IMR-90 (cell line): ENCODE data around the gene TIGD3. TPM values are rescaled to one million over a fixed set of nuclear protein-coding genes. Genes with fewer than 3 reads are reported as not detected.

ENCODE experiments used
- ATAC-seq: fragments of 200-7000 bp; cut with Tn5 transposase; 2 replicates; pipeline ENCODE4 v1.9.1; 2020; ENCODE audit warnings: low read depth, mild to moderate bottlenecking, moderate library complexity
- BruUV-seq: library from RNA; stranded (reverse); fragments of 400-500 nt; replicated peaks from 2 replicates; lab custom pipeline; 2021; lab: Mats Ljungman, UMichigan
- CTCF ChIA-PET: fragments of 300-600 bp; formaldehyde crosslinking; extraction: SDS; loops from one replicate; lab custom pipeline; 2021; ENCODE audit warnings: antibody characterized with exemption; lab: Yijun Ruan, JAX
- POLR2A ChIA-PET: fragments of 300-600 bp; sonication (Branson Sonifier 250); formaldehyde crosslinking; loops from one replicate; lab custom pipeline; 2022; ENCODE audit warnings: antibody characterized with exemption; ENCODE audit not compliant: unreplicated experiment; lab: Charles Lee
- DNase-seq: peaks from one replicate; pipeline ENCODE4 v3.0.0; 2013
- H2AFZ ChIP-seq: replicated peaks from 2 replicates; pipeline ENCODE3; 2013; ENCODE audit warnings: low read length, mild to moderate bottlenecking; ENCODE audit not compliant: poor library complexity
- H2AK5ac ChIP-seq: 2 replicates; pipeline ENCODE4 v1.6.1; 2013; ENCODE audit warnings: low read depth, low read length, inconsistent platforms
- H2AK9ac ChIP-seq: replicated peaks from 2 replicates; pipeline ENCODE3; 2013; ENCODE audit warnings: mild to moderate bottlenecking, low read depth, low read length, moderate library complexity; ENCODE audit not compliant: poor library complexity
- H2BK120ac ChIP-seq: 2 replicates; pipeline ENCODE4 v1.6.1; 2013; ENCODE audit warnings: low read depth, low read length, inconsistent platforms
- H2BK15ac ChIP-seq: 3 replicates; pipeline ENCODE4 v1.6.1; 2013; ENCODE audit warnings: low read depth, low read length, inconsistent platforms
- H2BK20ac ChIP-seq: 2 replicates; pipeline ENCODE4 v1.6.1; 2013; ENCODE audit warnings: low read depth, mild to moderate bottlenecking, inconsistent platforms, low read length, moderate library complexity
- H2BK5ac ChIP-seq: 2 replicates; pipeline ENCODE4 v1.6.1; 2013; ENCODE audit warnings: mild to moderate bottlenecking, low read depth, low read length, inconsistent platforms; ENCODE audit not compliant: poor library complexity, severe bottlenecking
- H3K14ac ChIP-seq: replicated peaks from 2 replicates; pipeline ENCODE4 v1.6.1; 2013; ENCODE audit warnings: low read depth, low read length, inconsistent platforms
- H3K18ac ChIP-seq: 2 replicates; pipeline ENCODE4 v1.6.1; 2013; ENCODE audit warnings: low read depth, low read length, control low read depth
- H3K23ac ChIP-seq: 2 replicates; pipeline ENCODE4 v1.6.1; 2013; ENCODE audit warnings: low read depth, low read length, inconsistent platforms
- H3K27ac ChIP-seq: 2 replicates; pipeline ENCODE4 v1.5.1; 2013; ENCODE audit warnings: mild to moderate bottlenecking, control low read depth, low read length; ENCODE audit not compliant: insufficient read depth
- H3K27me3 ChIP-seq: 2 replicates; pipeline ENCODE4 v1.6.1; 2013; ENCODE audit warnings: low read length; ENCODE audit not compliant: control insufficient read depth, insufficient read depth
- H3K36me3 ChIP-seq: 2 replicates; pipeline ENCODE4 v1.6.1; 2013; ENCODE audit warnings: low read length, mixed read lengths; ENCODE audit not compliant: control insufficient read depth, insufficient read depth
- H3K4ac ChIP-seq: 2 replicates; pipeline ENCODE4 v1.6.1; 2013; ENCODE audit warnings: low read depth, low read length, inconsistent platforms
- H3K4me1 ChIP-seq: 2 replicates; pipeline ENCODE4 v1.6.1; 2013; ENCODE audit warnings: low read length, mixed read lengths; ENCODE audit not compliant: control insufficient read depth, insufficient read depth
- H3K4me2 ChIP-seq: 2 replicates; pipeline ENCODE4 v1.6.1; 2013; ENCODE audit warnings: low read depth, mild to moderate bottlenecking, control low read depth, low read length, moderate library complexity
- H3K4me3 ChIP-seq: 2 replicates; pipeline ENCODE4 v1.5.1; 2013; ENCODE audit warnings: low read depth, mild to moderate bottlenecking, control low read depth, low read length, moderate library complexity; ENCODE audit not compliant: insufficient read depth
- H3K56ac ChIP-seq: 2 replicates; pipeline ENCODE4 v1.6.1; 2013; ENCODE audit warnings: low read length, inconsistent platforms; ENCODE audit not compliant: insufficient read depth; ENCODE audit errors: extremely low read depth
- H3K79me1 ChIP-seq, 2 experiments: 2 replicates each; pipeline ENCODE4 v1.6.1; 2013; ENCODE audit warnings: low read length in 2 of 2, inconsistent platforms in 1 of 2, low read depth in 1 of 2
- H3K9ac ChIP-seq: 2 replicates; pipeline ENCODE4 v1.6.1; 2013; ENCODE audit warnings: low read depth, low read length, control low read depth
- H3K9me1 ChIP-seq: 2 replicates; pipeline ENCODE4 v1.6.1; 2013; ENCODE audit warnings: low read length, inconsistent platforms; ENCODE audit not compliant: insufficient read depth
- H3K9me3 ChIP-seq: 2 replicates; pipeline ENCODE4 v1.6.1; 2013; ENCODE audit warnings: low read length; ENCODE audit not compliant: control insufficient read depth, insufficient read depth
- H4K20me1 ChIP-seq: 2 replicates; pipeline ENCODE4 v1.6.1; 2013; ENCODE audit warnings: low read length, inconsistent platforms; ENCODE audit not compliant: insufficient read depth
- H4K5ac ChIP-seq: 2 replicates; pipeline ENCODE4 v1.6.1; 2013; ENCODE audit warnings: mild to moderate bottlenecking, low read depth, low read length, control low read depth
- H4K8ac ChIP-seq, 2 experiments: 2 replicates each; pipeline ENCODE4 v1.6.1; 2013; ENCODE audit warnings: low read depth in 2 of 2, low read length in 2 of 2, control low read depth in 1 of 2, inconsistent platforms in 1 of 2
- H4K91ac ChIP-seq: 2 replicates; pipeline ENCODE4 v1.6.1; 2013; ENCODE audit warnings: low read depth, low read length, inconsistent platforms; ENCODE audit not compliant: insufficient read depth
- BHLHE40 ChIP-seq: fragments of 150-350 bp; IDR thresholded peaks from 2 replicates; pipeline ENCODE4 v1.6.1; 2016; ENCODE audit warnings: mild to moderate bottlenecking, low read depth, low read length
- CEBPB ChIP-seq: IDR thresholded peaks from 2 replicates; pipeline ENCODE4 v1.6.1; 2012; ENCODE audit warnings: low read depth, low read length, improper control_type of control experiment
- CHD1 ChIP-seq: IDR thresholded peaks from 2 replicates; pipeline ENCODE4 v1.6.1; 2012; ENCODE audit warnings: low read depth, low read length, improper control_type of control experiment
- FOS ChIP-seq: fragments of 150-350 bp; IDR thresholded peaks from 2 replicates; pipeline ENCODE4 v1.6.1; 2016; ENCODE audit warnings: low read depth, low read length
- MAFK ChIP-seq: IDR thresholded peaks from 2 replicates; pipeline ENCODE4 v1.6.1; 2012; ENCODE audit warnings: low read depth, low read length, improper control_type of control experiment
- MAZ ChIP-seq: IDR thresholded peaks from 2 replicates; pipeline ENCODE4 v1.6.1; 2012; ENCODE audit warnings: low read depth, mild to moderate bottlenecking, low read length, improper control_type of control experiment, moderate library complexity, borderline replicate concordance
- MXI1 ChIP-seq: IDR thresholded peaks from 2 replicates; pipeline ENCODE4 v1.6.1; 2012; ENCODE audit warnings: low read depth, mild to moderate bottlenecking, low read length, moderate library complexity, borderline replicate concordance
- NFE2L2 ChIP-seq: fragments of 150-350 bp; IDR thresholded peaks from 2 replicates; pipeline ENCODE4 v1.6.1; 2016; ENCODE audit warnings: low read depth, mild to moderate bottlenecking, low read length
- POLR2A ChIP-seq: IDR thresholded peaks from 2 replicates; pipeline ENCODE4 v1.6.1; 2012; ENCODE audit warnings: mild to moderate bottlenecking, low read depth, low read length
- RAD21 ChIP-seq: IDR thresholded peaks from 2 replicates; pipeline ENCODE4 v1.6.1; 2012; ENCODE audit warnings: low read length, improper control_type of control experiment
- RFX5 ChIP-seq: IDR thresholded peaks from 2 replicates; pipeline ENCODE4 v1.8.0; 2012; ENCODE audit warnings: low read depth, mild to moderate bottlenecking, low read length, moderate library complexity
- SMC3 ChIP-seq: fragments of 150-350 bp; IDR thresholded peaks from 2 replicates; pipeline ENCODE4 v1.6.1; 2016; ENCODE audit warnings: low read depth, mild to moderate bottlenecking, antibody characterized with exemption, low read length, moderate library complexity
- WGBS, 2 experiments: methylation state at CpG; one replicate each; pipeline versions ENCODE4 v1.1.5 to v1.1.7; 2013; ENCODE audit warnings: missing lambda C conversion rate in 2 of 2; ENCODE audit not compliant: insufficient read length in 1 of 2; ENCODE audit errors: extremely low coverage in 2 of 2; 5-methylcytosine and 5-hydroxymethylcytosine counted together
- dilution Hi-C: fragments of 300-500 bp; cut with HindIII; formaldehyde crosslinking; loops from one replicate; pipeline ENCODE4 v1.14.3; 2018; ENCODE audit warnings: low sequenced_read_pairs; ENCODE audit not compliant: unreplicated experiment
- in situ Hi-C: fragments of 300-500 bp; cut with MboI; formaldehyde crosslinking; loops from 3 replicates; pipeline ENCODE4 v1.14.3; 2019; ENCODE audit warnings: low sequenced_read_pairs, inconsistent platforms, mixed read lengths
- intact Hi-C: fragments of 100-400 bp; cut with micrococcal nuclease; formaldehyde crosslinking; loops from 2 replicates; pipeline ENCODE4 v1.10.0; 2022
- polyA plus RNA-seq, 3 experiments: library from polyadenylated mRNA; depleted of rRNA; stranded (reverse); fragments of >200 nt; gene quantifications; 2 replicates each; pipeline ENCODE4 v1.2.3, GENCODE V29; 2012; ENCODE audit warnings: low replicate concordance in 1 of 3
- total RNA-seq: library from RNA; depleted of rRNA; stranded (reverse); fragments of >200 nt; gene quantifications from 2 replicates; pipeline ENCODE4 v1.2.3, GENCODE V29; 2012
- TF ChIP-seq, protein P1 (sequence below): fragments of 150-350 bp; IDR thresholded peaks from 2 replicates; pipeline ENCODE4 v1.6.1; 2017; ENCODE audit warnings: mild to moderate bottlenecking, antibody characterized with exemption, low read length, low read depth
- TF ChIP-seq, protein P2 (sequence below): fragments of 150-350 bp; IDR thresholded peaks from 2 replicates; pipeline ENCODE4 v1.6.1; 2016; ENCODE audit warnings: low read depth, mild to moderate bottlenecking, low read length, moderate library complexity, borderline replicate concordance

TIGD3 gene
- total and polyA plus RNA-seq, 2 of the 4 experiments (the other 2 are of a cell fraction): 0.12 TPM; not detected in 1

DNA sequence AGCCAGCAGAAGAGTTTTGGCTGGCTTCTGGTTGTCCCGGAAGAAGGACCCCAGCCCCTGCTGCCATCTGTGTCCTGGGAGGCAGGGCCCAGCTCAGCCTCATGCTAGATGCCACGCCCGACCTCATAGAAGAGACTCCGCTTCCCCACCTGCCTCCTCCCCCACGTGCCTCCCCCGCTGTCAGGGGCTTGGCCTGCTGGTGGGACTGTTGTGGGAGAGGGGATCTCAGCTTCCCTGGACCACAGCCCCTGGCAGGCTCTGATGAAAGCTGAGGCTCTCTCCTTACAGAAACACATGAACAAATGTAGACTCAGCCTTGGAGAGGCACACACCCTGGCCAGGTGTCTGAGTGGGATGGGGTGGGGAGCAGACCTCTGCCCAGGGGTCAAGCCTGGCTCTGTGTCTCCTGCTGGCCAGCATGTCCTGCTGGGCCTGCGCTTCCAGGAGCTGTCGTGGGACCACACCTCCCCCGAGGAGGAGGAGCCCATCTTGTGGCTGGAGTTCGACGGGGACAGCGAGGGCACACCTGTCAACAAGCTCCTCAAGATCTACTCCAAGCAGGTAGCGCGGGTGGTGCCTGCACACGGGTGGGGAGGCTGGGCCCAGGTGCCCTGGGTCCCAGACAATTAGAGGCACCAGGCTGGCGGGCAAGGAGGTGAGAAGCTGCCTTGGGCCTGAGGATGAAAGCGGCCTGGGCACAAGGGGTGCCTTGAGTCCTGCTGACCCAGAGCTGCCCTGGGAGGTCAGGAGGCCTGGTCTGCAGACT is 45.9 kb downstream of the TIGD3 start (continued):
- no peak for TF ChIP-seq CHD1

DNA sequence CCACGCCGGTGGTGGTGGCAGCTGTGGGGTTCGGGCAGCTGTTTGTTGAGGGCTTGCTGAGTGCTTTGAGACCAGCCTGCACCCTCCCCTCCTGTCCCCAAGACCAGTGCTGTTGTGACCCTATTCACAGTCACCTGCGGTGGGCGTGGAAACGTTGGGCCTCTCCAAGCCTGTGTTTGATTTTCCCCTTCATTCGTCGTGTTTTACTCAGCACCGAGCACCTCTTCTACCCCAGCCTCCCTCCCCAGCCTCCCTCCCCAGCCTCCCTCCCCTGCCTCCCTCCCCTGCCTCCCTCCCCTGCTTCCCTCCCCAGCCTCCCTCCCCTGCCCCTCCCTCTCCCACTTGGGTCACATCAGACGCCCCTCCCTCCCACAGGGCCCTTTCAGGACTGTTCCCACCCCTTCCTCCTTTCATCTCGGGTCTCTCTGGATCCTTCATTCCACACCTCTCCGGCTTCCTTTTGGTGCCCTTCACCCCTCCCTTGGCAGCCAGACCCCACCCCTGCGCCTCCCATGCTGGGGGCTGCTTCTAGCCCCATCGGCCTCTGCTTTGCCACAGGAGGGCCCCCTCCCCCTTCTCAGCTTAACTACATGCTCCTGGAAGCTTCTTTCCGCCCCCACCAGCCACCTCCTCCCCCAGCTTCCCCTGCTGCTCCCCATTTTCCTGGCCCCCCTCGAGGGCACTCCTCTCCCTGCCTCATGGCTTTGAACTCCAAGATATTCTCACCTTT is 46.7 kb downstream of the TIGD3 start:
- dilution Hi-C loops: no loop called here
- ChIA-PET POLR2A (interaction anchor here (0.5 kb wide), 1 partner anchor 191 kb away, joined by 6 read pairs; no protein-coding TSS in a partner anchor), CTCF (no interaction called here)
- H3K4me3 ChIP-seq: no peak overlapping the region
- no TSS peak for BruUV-seq
- H3K9me3 ChIP-seq: no peaks in the 10 kb centered on the region
- H3K27me3 ChIP-seq: no peaks in the 10 kb centered on the region
- H3K14ac ChIP-seq: no peak overlapping the region
- H3K56ac ChIP-seq: no peak overlapping the region
- H2AK5ac ChIP-seq: no peak overlapping the region
- H2BK5ac ChIP-seq: no peak overlapping the region
- no peak overlapping the region for H2BK20ac ChIP-seq
- intact Hi-C loops: no loop called here
- no peak overlapping the region for H2AK9ac ChIP-seq
- H3K79me1 ChIP-seq: peaks cover 9 to 35% of the 10 kb centered on the region in 2 experiments
- H3K4me2 ChIP-seq: no peak overlapping the region
- 50% methylated on average over 3 of the region's 16 CpGs; no CpG with 5 or more reads in 1 of the 2 experiments for WGBS, 2 experiments
- H2BK120ac ChIP-seq: no peak overlapping the region
- H3K27ac ChIP-seq: no peak overlapping the region
- no peak overlapping the region for H3K9ac ChIP-seq
- H3K4me1 ChIP-seq: 0 out of 2 replicates have a peak, but pooled peaks cover 1% of the 10 kb centered on the region
- H3K23ac ChIP-seq: no peak overlapping the region
- H3K18ac ChIP-seq: no peak overlapping the region
- in situ Hi-C loops: no loop called here
- H4K20me1 ChIP-seq: peaks cover 7% of the 10 kb centered on the region
- H2BK15ac ChIP-seq: no peak overlapping the region
- no peak overlapping the region for H4K8ac ChIP-seq
- H3K9me1 ChIP-seq: peaks cover 4% of the 10 kb centered on the region
- H4K91ac ChIP-seq: no peak overlapping the region
- no peak for ATAC-seq
- no peak overlapping the region for H2AFZ ChIP-seq
- H3K4ac ChIP-seq: no peak overlapping the region
- H4K5ac ChIP-seq: no peak overlapping the region
- no peak for DNase-seq
- H3K36me3 ChIP-seq: peaks cover 62% of the 10 kb centered on the region
- TF ChIP-seq MAZ (no peak), CEBPB (no peak), CHD1 (no peak), RAD21 (no peak), NFE2L2 (no peak), POLR2A (no peak), SMC3 (no peak), MXI1 (no peak), FOS (no peak), MAFK (no peak), RFX5 (no peak), BHLHE40 (no peak)
- TF ChIP-seq, protein P1, sequence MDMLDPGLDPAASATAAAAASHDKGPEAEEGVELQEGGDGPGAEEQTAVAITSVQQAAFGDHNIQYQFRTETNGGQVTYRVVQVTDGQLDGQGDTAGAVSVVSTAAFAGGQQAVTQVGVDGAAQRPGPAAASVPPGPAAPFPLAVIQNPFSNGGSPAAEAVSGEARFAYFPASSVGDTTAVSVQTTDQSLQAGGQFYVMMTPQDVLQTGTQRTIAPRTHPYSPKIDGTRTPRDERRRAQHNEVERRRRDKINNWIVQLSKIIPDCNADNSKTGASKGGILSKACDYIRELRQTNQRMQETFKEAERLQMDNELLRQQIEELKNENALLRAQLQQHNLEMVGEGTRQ: no peak
- TF ChIP-seq, protein P2, sequence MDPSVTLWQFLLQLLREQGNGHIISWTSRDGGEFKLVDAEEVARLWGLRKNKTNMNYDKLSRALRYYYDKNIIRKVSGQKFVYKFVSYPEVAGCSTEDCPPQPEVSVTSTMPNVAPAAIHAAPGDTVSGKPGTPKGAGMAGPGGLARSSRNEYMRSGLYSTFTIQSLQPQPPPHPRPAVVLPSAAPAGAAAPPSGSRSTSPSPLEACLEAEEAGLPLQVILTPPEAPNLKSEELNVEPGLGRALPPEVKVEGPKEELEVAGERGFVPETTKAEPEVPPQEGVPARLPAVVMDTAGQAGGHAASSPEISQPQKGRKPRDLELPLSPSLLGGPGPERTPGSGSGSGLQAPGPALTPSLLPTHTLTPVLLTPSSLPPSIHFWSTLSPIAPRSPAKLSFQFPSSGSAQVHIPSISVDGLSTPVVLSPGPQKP: no peak
